CD8-positive, alpha-beta memory T cell (primary cell): ENCODE results near the gene THOP1. TPM values are rescaled to one million over a fixed set of nuclear protein-coding genes. Genes with fewer than 3 reads are reported as not detected.
A peak's percentile ranks its signal among the peaks of the same experiment; 100 is the strongest.

Source experiments
- CTCF ChIA-PET: fragments of 350-600 bp; sonication (Branson Sonifier 250); formaldehyde crosslinking; loops from one replicate; lab custom pipeline; 2021; ENCODE audit warnings: antibody characterized with exemption; lab: Charles Lee
- POLR2A ChIA-PET: fragments of 350-600 bp; sonication (Branson Sonifier 250); formaldehyde crosslinking; loops from one replicate; lab custom pipeline; 2021; ENCODE audit warnings: antibody characterized with exemption; lab: Charles Lee
- DNase-seq, 5 donors: peaks; one replicate each; pipeline versions ENCODE4 v3.0.0 to v3.0.0-alpha.2; 2020 to 2022; ENCODE audit warnings: mixed read lengths in 1 of 5
- H3K27ac ChIP-seq: one replicate; pipeline ENCODE4 v1.7.0; 2013; ENCODE audit warnings: low read depth, mild to moderate bottlenecking, low read length, moderate library complexity
- H3K27me3 ChIP-seq: 2 replicates; pipeline ENCODE4 v1.7.0; 2013; ENCODE audit warnings: low read length, mild to moderate bottlenecking; ENCODE audit not compliant: insufficient read depth, poor library complexity, severe bottlenecking
- H3K36me3 ChIP-seq: 2 replicates; pipeline ENCODE4 v1.7.0; 2013; ENCODE audit warnings: mild to moderate bottlenecking, low read length, moderate library complexity; ENCODE audit not compliant: insufficient read depth
- H3K4me1 ChIP-seq: 2 replicates; pipeline ENCODE4 v1.7.0; 2013; ENCODE audit warnings: mild to moderate bottlenecking, low read length, moderate library complexity; ENCODE audit not compliant: insufficient read depth
- H3K4me3 ChIP-seq: 2 replicates; pipeline ENCODE4 v1.7.0; 2013; ENCODE audit warnings: mild to moderate bottlenecking, low read length
- H3K9me3 ChIP-seq: 2 replicates; pipeline ENCODE4 v1.7.0; 2013; ENCODE audit warnings: mild to moderate bottlenecking, low read length
- H3K27ac Mint-ChIP-seq, 8 donors: one replicate each; pipeline ENCODE4 v1.8.0; 2020 to 2021; ENCODE audit warnings: mixed read lengths in 8 of 8, mild to moderate bottlenecking in 6 of 8, inconsistent platforms in 3 of 8, moderate library complexity in 3 of 8
- H3K27me3 Mint-ChIP-seq, 2 donors: one replicate each; pipeline ENCODE4 v1.8.0; 2020 to 2021; ENCODE audit warnings: mixed read lengths in 2 of 2, mild to moderate bottlenecking in 1 of 2, moderate library complexity in 1 of 2
- H3K36me3 Mint-ChIP-seq, 3 donors: one replicate each; pipeline ENCODE4 v1.8.0; 2020 to 2021; ENCODE audit warnings: mixed read lengths in 3 of 3, inconsistent platforms in 1 of 3, mild to moderate bottlenecking in 1 of 3
- H3K4me1 Mint-ChIP-seq, 3 donors: one replicate each; pipeline ENCODE4 v1.8.0; 2020 to 2021; ENCODE audit warnings: mixed read lengths in 3 of 3, inconsistent platforms in 1 of 3, mild to moderate bottlenecking in 1 of 3
- H3K4me3 Mint-ChIP-seq, 7 donors: one replicate each; pipeline ENCODE4 v1.8.0; 2020 to 2021; ENCODE audit warnings: mixed read lengths in 7 of 7, mild to moderate bottlenecking in 6 of 7, moderate library complexity in 4 of 7, inconsistent platforms in 2 of 7
- H3K9me3 Mint-ChIP-seq, 5 donors: one replicate each; pipeline ENCODE4 v1.8.0; 2020 to 2022; ENCODE audit warnings: mixed read lengths in 5 of 5, mild to moderate bottlenecking in 3 of 5, moderate library complexity in 2 of 5, inconsistent platforms in 1 of 5
- polyA plus RNA-seq: library from polyadenylated mRNA; unstranded; fragments of 300-500 nt; fragmentation: Illumina TruSeq; gene quantifications from one replicate; pipeline ENCODE4 v1.2.3, GENCODE V29; 2021
- total RNA-seq, 2 experiments: library from RNA; stranded (reverse); gene quantifications; one replicate each; pipeline ENCODE4 v1.2.3, GENCODE V29; 2021

Gene THOP1
- total and polyA plus RNA-seq, 3 experiments from 2014 or later = 40.2 to 178 (median 169) TPM

DNA sequence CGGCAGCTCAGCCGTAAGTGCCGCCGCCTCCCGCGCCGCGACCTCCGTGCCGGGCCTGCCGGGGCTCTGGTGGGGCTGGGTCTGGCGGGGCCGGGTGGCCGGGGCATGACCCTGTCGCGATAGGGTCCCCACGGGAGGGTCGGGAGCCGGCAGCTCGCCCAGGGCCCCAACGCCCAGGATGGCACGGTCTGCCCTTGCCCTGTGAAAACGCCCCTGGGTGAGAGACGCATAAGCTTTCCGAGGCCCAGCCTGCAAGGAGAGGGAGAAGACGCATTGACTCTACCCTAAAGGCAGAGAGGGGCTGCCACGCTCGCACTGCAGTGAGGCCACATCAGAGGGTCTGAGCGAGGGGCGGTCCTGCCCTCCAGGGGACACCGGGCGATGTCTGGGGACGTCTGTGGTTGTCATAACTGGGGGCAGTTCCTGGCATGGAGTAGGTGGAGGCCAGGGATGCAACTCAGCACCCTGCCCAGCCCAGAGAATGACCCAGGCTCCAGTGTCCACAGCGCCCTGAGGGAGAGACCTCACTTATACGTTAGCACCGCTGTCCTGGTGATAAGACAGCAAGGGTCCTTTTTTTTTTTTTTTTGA lies 34.9 kb downstream of the THOP1 start:
- POLR2A ChIA-PET = interaction anchor here (0.5 to 1.0 kb wide), 3 partner anchors 21 to 879 kb away, joined by 3 to 6 read pairs (median 3); partner anchors contain the start of gene ZNF555
- CTCF ChIA-PET = interaction anchor here (1.1 to 1.8 kb wide), 4 partner anchors 14 to 172 kb away, joined by 3 to 11 read pairs (median 4); no protein-coding TSS in a partner anchor
- H3K4me3 ChIP-seq = peak overlapping the region; percentile 66

DNA sequence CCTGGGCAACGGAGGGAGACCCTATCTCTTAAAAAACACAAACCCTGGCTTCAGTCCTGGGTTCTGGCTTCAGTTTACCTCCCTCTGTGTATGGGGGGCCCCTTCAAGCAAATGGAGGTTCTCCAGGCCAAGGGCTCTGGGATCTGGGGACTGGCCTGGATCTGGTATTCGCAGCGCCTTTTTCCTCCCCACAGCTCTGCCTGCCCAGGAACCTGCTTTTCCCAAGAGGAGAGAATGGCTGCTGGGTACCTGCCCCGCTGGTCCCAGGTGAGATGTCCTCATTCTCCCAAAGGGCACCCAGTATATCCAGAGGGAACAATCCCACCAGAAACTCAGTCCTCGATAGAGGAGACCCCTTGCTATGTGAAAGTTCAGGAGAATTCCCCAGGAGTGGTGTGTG lies 37.5 kb downstream of the THOP1 start:
- POLR2A ChIA-PET = no interaction called here
- Mint-ChIP-seq H3K27ac (no peak overlapping the region), H3K4me1 (peaks cover 6 to 18% (median 7%) of the 10 kb centered on the region in 3 donors), H3K9me3 (no peaks in the 10 kb centered on the region), H3K4me3 (peak overlapping the region in 1 of 7 donors; percentile 13), H3K36me3 (peaks cover 4 to 13% (median 11%) of the 10 kb centered on the region in 3 donors), H3K27me3 (no peaks in the 10 kb centered on the region)
- Histone ChIP-seq H3K36me3 (no peaks in the 10 kb centered on the region), H3K4me1 (no peaks in the 10 kb centered on the region), H3K27ac (no peak overlapping the region), H3K27me3 (no peaks in the 10 kb centered on the region), H3K4me3 (no peak overlapping the region), H3K9me3 (no peaks in the 10 kb centered on the region)
- no peak for DNase-seq
- CTCF ChIA-PET = interaction anchor here (1.4 kb wide), 1 partner anchor 18 kb away, joined by 4 read pairs; the partner anchor contains the start of gene ZNF555

More for the DNA sequence above, 34.9 kb downstream of the THOP1 start:
- peaks cover 6 to 18% (median 7%) of the 10 kb centered on the region in 3 donors for H3K4me1 Mint-ChIP-seq
- peak overlapping the region; percentile 82 to 92 (median 84) for H3K4me3 Mint-ChIP-seq
- Histone ChIP-seq H3K4me1 (no peaks in the 10 kb centered on the region), H3K9me3 (no peaks in the 10 kb centered on the region), H3K27ac (peak overlapping the region; percentile 57), H3K36me3 (no peaks in the 10 kb centered on the region), H3K27me3 (no peaks in the 10 kb centered on the region)
- H3K27ac Mint-ChIP-seq = peak overlapping the region in 5 of 8 donors; percentile 17 to 83 (median 54)
- DNase-seq = no peak
- peaks cover 0 to 7% (median 4%) of the 10 kb centered on the region in 3 donors for H3K36me3 Mint-ChIP-seq
- no peaks in the 10 kb centered on the region for H3K27me3 Mint-ChIP-seq
- H3K9me3 Mint-ChIP-seq = no peaks in the 10 kb centered on the region

DNA sequence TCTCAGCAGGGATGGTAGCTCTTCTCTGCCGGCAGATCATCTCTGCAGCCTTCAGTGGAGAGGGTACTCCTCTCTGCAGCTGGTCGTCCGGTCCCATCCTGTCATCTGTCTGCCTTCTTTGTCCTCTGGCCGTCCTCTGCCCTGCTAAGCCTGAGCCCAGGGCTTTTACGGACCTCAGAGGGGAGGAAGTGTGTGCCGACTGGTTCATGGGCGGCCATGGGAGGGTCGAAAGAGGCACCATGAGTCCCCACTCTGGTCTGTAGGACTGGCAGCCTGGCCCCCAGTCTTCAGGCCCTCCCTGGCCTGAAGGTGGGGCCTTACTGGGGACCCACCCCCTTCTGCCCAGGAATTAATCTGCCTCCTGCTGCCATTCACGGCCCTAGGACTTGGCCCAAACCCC lies 38.3 kb downstream of the THOP1 start:
- H3K27me3 ChIP-seq = no peaks in the 10 kb centered on the region
- Mint-ChIP-seq H3K36me3 (peaks cover 12 to 19% (median 12%) of the 10 kb centered on the region in 3 donors), H3K9me3 (no peaks in the 10 kb centered on the region), H3K4me1 (peaks cover 6 to 18% (median 7%) of the 10 kb centered on the region in 3 donors), H3K27me3 (no peaks in the 10 kb centered on the region), H3K4me3 (peak overlapping the region in 1 of 7 donors; percentile 41), H3K27ac (peak overlapping the region in 2 of 8 donors; percentile 21 to 77)
- H3K27ac ChIP-seq = no peak overlapping the region
- H3K9me3 ChIP-seq = no peaks in the 10 kb centered on the region
- H3K4me1 ChIP-seq = no peaks in the 10 kb centered on the region
- CTCF ChIA-PET = interaction anchor here (1.4 kb wide), 1 partner anchor 18 kb away, joined by 4 read pairs; the partner anchor contains the start of gene ZNF555
- no peaks in the 10 kb centered on the region for H3K36me3 ChIP-seq
- POLR2A ChIA-PET = no interaction called here
- DNase-seq = no peak
- no peak overlapping the region for H3K4me3 ChIP-seq

DNA sequence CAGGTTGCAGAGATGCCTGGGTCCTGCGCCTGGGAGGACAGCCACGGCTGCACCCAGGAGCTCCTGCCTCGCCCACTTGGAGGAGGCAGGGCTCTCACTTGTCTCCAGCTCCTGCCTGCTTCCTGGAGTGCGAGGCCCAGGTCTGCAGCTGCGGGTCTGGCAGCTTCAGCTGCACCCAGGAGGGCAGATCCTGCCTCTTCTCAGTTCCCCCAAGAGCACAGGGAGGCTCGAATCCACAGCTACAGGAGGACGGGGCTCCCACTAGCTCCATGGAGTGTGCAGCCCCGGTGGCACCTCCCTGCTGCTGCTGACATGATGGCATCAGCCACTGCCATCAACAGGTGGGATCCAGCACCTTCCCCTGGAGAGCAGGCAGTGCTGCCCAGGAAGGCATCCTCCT lies 38.8 kb downstream of the THOP1 start:
- Mint-ChIP-seq H3K4me3 (peak overlapping the region in 2 of 7 donors; percentile 40 to 54), H3K27ac (no peak overlapping the region), H3K9me3 (no peaks in the 10 kb centered on the region), H3K27me3 (no peaks in the 10 kb centered on the region), H3K4me1 (peaks cover 6 to 18% (median 7%) of the 10 kb centered on the region in 3 donors), H3K36me3 (peaks cover 12 to 19% (median 14%) of the 10 kb centered on the region in 3 donors)
- Histone ChIP-seq H3K4me1 (no peaks in the 10 kb centered on the region), H3K36me3 (no peaks in the 10 kb centered on the region), H3K9me3 (no peaks in the 10 kb centered on the region), H3K27me3 (no peaks in the 10 kb centered on the region), H3K27ac (no peak overlapping the region), H3K4me3 (no peak overlapping the region)
- CTCF ChIA-PET = no interaction called here
- POLR2A ChIA-PET = no interaction called here
- no peak for DNase-seq

DNA sequence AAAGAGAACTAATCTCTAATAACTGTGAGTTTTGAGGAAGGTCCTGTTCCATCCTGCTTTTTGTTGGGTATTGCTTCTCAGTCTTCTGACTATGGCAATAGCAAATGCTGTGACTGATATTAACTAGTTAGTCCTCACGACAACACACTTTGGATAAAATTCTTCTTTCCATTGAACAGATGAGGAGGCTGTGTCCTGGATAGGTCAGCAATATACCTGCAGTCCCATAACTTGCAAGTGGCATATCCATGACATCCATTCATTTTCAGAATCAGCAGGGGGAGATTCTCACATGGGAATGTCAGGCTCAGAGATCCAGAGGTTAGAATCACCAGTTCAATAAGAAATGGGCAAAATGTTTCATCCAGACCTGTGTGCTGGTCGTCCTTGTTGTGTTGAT lies 41.7 kb downstream of the THOP1 start:
- Mint-ChIP-seq H3K4me3 (no peak overlapping the region), H3K27me3 (no peaks in the 10 kb centered on the region), H3K36me3 (peaks cover 14 to 23% (median 19%) of the 10 kb centered on the region in 3 donors), H3K27ac (no peak overlapping the region), H3K9me3 (peaks cover 0 to 8% (median 2%) of the 10 kb centered on the region in 5 donors), H3K4me1 (peaks cover 0 to 3% (median 3%) of the 10 kb centered on the region in 3 donors)
- H3K27ac ChIP-seq = no peak overlapping the region
- H3K4me3 ChIP-seq = no peak overlapping the region
- peaks cover under 1% of the 10 kb centered on the region for H3K9me3 ChIP-seq
- H3K36me3 ChIP-seq = no peaks in the 10 kb centered on the region
- no peaks in the 10 kb centered on the region for H3K27me3 ChIP-seq
- no peaks in the 10 kb centered on the region for H3K4me1 ChIP-seq
- ChIA-PET POLR2A (no interaction called here), CTCF (no interaction called here)
- no peak for DNase-seq

DNA sequence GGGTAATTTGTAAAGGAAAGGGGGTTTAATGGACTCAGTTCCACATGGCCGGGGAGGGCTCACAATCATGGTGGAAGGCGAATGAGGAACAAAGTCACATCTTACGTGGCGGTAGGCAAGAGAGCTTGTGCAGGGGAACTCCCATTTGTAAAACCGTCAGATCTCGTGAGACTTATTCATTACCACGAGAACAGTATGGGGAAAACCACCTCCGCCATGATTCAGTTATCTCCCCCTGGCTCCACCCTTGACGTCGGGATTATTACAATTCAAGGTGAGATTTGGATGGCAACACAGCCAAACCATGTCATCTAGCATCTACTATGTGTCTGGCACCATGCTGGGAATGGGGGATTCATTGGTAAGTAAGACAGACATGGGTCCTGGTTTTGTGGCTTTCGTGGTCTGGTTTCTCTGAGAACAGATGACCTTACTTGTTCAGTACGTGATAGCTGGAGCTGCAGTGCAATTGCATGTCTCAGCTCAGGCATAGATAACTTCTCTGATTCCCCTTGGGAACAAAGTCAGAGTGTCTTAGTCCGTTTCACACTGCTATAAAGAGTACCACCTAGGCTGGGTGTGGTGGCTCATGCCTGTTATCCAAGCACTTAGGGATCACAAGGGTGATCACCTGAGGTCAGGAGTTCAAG lies 42.7 kb downstream of the THOP1 start:
- CTCF ChIA-PET = no interaction called here

DNA sequence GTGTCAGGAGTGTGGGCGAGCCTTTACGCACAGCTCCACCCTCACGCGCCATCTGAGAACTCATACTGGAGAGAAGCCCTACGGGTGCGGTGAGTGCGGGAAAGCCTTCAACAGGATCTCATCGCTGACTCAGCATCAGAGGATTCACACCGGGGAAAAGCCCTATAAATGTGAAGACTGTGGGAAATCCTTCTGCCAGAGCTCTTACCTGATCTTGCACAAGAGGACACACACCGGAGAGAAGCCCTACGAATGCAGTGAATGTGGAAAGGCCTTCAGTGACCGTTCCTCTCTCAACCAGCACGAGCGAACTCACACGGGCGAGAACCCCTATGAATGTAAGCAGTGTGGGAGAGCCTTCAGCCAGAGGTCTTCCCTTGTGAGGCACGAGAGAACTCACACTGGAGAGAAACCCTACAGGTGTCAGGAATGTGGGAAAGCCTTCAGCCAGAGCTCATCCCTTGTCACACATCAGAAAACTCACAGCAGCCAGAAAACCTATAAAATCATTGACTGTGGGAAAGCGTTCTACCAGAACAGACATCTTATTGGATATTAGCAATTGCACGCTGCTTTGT lies 49.1 kb downstream of the THOP1 start:
- H3K4me1 Mint-ChIP-seq = no peaks in the 10 kb centered on the region
- ChIA-PET POLR2A (interaction anchor here (0.6 kb wide), 1 partner anchor 9 kb away, joined by 3 read pairs; no protein-coding TSS in a partner anchor), CTCF (interaction anchor here (1.2 kb wide), 2 partner anchors 13 to 15 kb away, joined by 3 read pairs; partner anchors contain the start of gene ZNF554)
- H3K36me3 ChIP-seq = peaks cover 14% of the 10 kb centered on the region
- peaks cover 13 to 63% (median 49%) of the 10 kb centered on the region in 5 donors for H3K9me3 Mint-ChIP-seq
- H3K4me3 ChIP-seq = no peak overlapping the region
- H3K27ac Mint-ChIP-seq = no peak overlapping the region
- no peak overlapping the region for H3K27ac ChIP-seq
- H3K27me3 ChIP-seq = no peaks in the 10 kb centered on the region
- H3K4me1 ChIP-seq = no peaks in the 10 kb centered on the region
- H3K27me3 Mint-ChIP-seq = peaks cover 0 to 1% of the 10 kb centered on the region in 2 donors
- no peak for DNase-seq
- no peak overlapping the region for H3K4me3 Mint-ChIP-seq
- H3K9me3 ChIP-seq = peaks cover 30% of the 10 kb centered on the region
- H3K36me3 Mint-ChIP-seq = peaks cover 11 to 42% (median 41%) of the 10 kb centered on the region in 3 donors

More for the DNA sequence above, 42.7 kb downstream of the THOP1 start:
- H3K4me1 ChIP-seq = no peaks in the 10 kb centered on the region
- H3K36me3 ChIP-seq = peaks cover 4% of the 10 kb centered on the region
- Mint-ChIP-seq H3K27me3 (peaks cover 0 to 1% of the 10 kb centered on the region in 2 donors), H3K4me1 (peaks cover 0 to 3% (median 3%) of the 10 kb centered on the region in 3 donors), H3K36me3 (peaks cover 16 to 32% (median 28%) of the 10 kb centered on the region in 3 donors), H3K9me3 (peaks cover 0 to 16% (median 8%) of the 10 kb centered on the region in 5 donors), H3K4me3 (no peak overlapping the region), H3K27ac (peak overlapping the region in 1 of 8 donors; percentile 70)
- peaks cover 10% of the 10 kb centered on the region for H3K9me3 ChIP-seq
- H3K4me3 ChIP-seq = no peak overlapping the region
- no peak overlapping the region for H3K27ac ChIP-seq
- POLR2A ChIA-PET = no interaction called here
- H3K27me3 ChIP-seq = no peaks in the 10 kb centered on the region
- DNase-seq = no peak
